ENCODE measurements around the gene COL13A1.

DNA sequence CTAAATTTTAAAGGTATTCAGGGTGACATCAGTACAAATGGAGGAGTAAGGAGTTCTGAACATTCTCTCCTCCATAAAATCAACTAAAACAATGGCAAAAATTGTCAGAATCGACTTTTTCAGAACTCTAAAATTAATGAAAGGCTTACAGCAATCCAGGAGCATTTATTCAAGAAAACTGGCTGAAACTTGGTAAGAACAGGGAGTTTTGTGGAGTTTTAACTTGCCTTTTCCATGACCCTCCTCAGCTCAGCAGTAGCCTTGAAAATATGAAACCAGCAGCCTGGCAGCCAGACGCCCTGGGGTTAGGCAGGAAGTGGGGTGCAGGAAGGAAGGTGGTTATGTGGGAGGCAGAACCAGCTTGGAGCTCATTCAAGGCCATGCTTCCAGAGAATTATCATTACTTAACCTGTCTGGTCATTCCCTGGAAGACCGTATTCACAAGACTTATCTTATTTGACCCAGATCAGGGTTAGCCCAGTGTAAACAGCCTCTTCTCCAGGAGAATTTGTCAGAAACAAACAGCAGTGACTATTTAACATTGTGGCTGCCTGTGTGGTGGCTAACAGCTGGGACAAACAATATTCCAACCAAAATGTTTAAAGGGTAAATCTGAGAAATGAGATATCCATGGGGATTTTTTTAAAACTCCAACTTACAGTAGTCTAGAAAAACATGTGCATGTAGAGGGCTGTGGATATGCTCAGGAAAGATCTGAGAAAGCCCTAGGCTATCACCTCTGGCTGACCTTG, 175.3 kb downstream of the COL13A1 start:
- TF ChIP-seq ZNF274 (IDR thresholded peaks at IDR 0.05; ENCODE audit: low read depth, low read length) (no peak), YY1 (IDR thresholded peaks at IDR 0.05; ENCODE audit: insufficient read depth, insufficient read length) (no peak)

Measured in NT2/D1 (cell line).